IPS-NIHi7 (cell line): ENCODE results near the gene CACNA1G.

ENCODE experiments used
- DNase-seq: peaks from one replicate; pipeline ENCODE4 v3.0.0; 2012; ENCODE audit warnings: mixed read lengths; ENCODE audit errors: extremely low spot score

CACNA1G gene

GRCh38 chr17:50566886-50567285, 6.4 kb downstream of the CACNA1G start:
- no peak for DNase-seq

- DNase-seq = no peak
Observed at GRCh38 chr17:50568659-50569058, 8.1 kb downstream of the CACNA1G start.

GRCh38 chr17:50569592-50569991, 9.1 kb downstream of the CACNA1G start:
- DNase-seq = no peak

GRCh38 chr17:50570032-50570431, 9.5 kb downstream of the CACNA1G start:
- no peak for DNase-seq

GRCh38 chr17:50570528-50570927, 10.0 kb downstream of the CACNA1G start:
- DNase-seq = no peak

- no peak for DNase-seq
Observed at GRCh38 chr17:50571681-50572080, 11.2 kb downstream of the CACNA1G start.

GRCh38 chr17:50572541-50572940, 12.0 kb downstream of the CACNA1G start:
- no peak for DNase-seq

- DNase-seq = no peak
Observed at GRCh38 chr17:50573866-50574611, 13.5 kb downstream of the CACNA1G start.

- no peak for DNase-seq
Observed at GRCh38 chr17:50575581-50576210, 15.2 kb downstream of the CACNA1G start.

GRCh38 chr17:50576864-50577263, 16.3 kb downstream of the CACNA1G start:
- no peak for DNase-seq

- DNase-seq = no peak
Observed at GRCh38 chr17:50577451-50577954, 17.0 kb downstream of the CACNA1G start.

- no peak for DNase-seq
Observed at GRCh38 chr17:50578173-50578572, 17.7 kb downstream of the CACNA1G start.

GRCh38 chr17:50579399-50579798, 18.9 kb downstream of the CACNA1G start:
- DNase-seq = no peak

GRCh38 chr17:50580646-50581045, 20.1 kb downstream of the CACNA1G start:
- DNase-seq = no peak

- DNase-seq = no peak
Observed at GRCh38 chr17:50581316-50581715, 20.8 kb downstream of the CACNA1G start.

- no peak for DNase-seq
Observed at GRCh38 chr17:50582741-50583140, 22.2 kb downstream of the CACNA1G start.

GRCh38 chr17:50583641-50584040, 23.1 kb downstream of the CACNA1G start:
- DNase-seq = peak; percentile 73

GRCh38 chr17:50584116-50584515, 23.6 kb downstream of the CACNA1G start:
- no peak for DNase-seq

GRCh38 chr17:50584749-50585148, 24.2 kb downstream of the CACNA1G start:
- DNase-seq = no peak

GRCh38 chr17:50585346-50585745, 24.8 kb downstream of the CACNA1G start:
- DNase-seq = no peak

- DNase-seq = no peak
Observed at GRCh38 chr17:50585891-50586290, 25.4 kb downstream of the CACNA1G start.

GRCh38 chr17:50586421-50587247, 26.1 kb downstream of the CACNA1G start:
- no peak for DNase-seq
